NCI-H345 treated with DMSO at 0.1 percent for 48 hours (cell line): ENCODE measurements around the gene B4GALNT4.
"Not testable (repeated sequence)": the region's sequence is repeated elsewhere in the genome, so short reads cannot be mapped to it uniquely, and the experiment has no call there.

Experiments
- DNase-seq: peaks from one replicate; lab custom pipeline; 2025; ENCODE audit not compliant: unreplicated experiment; lab: John Stamatoyannopoulos, UW

The B4GALNT4 gene

GRCh38 chr11:373716-374551 is 4.6 kb downstream of the B4GALNT4 start:
- no peak for DNase-seq

GRCh38 chr11:375065-376025 is 6.0 kb downstream of the B4GALNT4 start:
- DNase-seq, result no peak

- no peak for DNase-seq
These were observed 7.4 kb downstream of the B4GALNT4 start for GRCh38 chr11:376531-377173.

- no peak for DNase-seq
These were observed 8.0 kb downstream of the B4GALNT4 start for GRCh38 chr11:377174-377865.

GRCh38 chr11:377883-378500 is 8.7 kb downstream of the B4GALNT4 start:
- DNase-seq, result no peak

- no peak for DNase-seq
These were observed 10.2 kb downstream of the B4GALNT4 start for GRCh38 chr11:379205-380094.

GRCh38 chr11:380095-380480 is 10.8 kb downstream of the B4GALNT4 start:
- DNase-seq, result no peak

GRCh38 chr11:380491-380890 is 11.2 kb downstream of the B4GALNT4 start:
- no peak for DNase-seq

- no peak for DNase-seq
These were observed 11.7 kb downstream of the B4GALNT4 start for GRCh38 chr11:380996-381395.

- no peak for DNase-seq
These were observed 12.3 kb downstream of the B4GALNT4 start for GRCh38 chr11:381501-382072.

- DNase-seq, result no peak
These were observed 12.9 kb downstream of the B4GALNT4 start for GRCh38 chr11:382081-382629.

GRCh38 chr11:383431-383830 is 14.1 kb downstream of the B4GALNT4 start:
- DNase-seq, result no peak

GRCh38 chr11:384511-384910 is 15.2 kb downstream of the B4GALNT4 start:
- no peak for DNase-seq

GRCh38 chr11:385594-386351 is 16.5 kb downstream of the B4GALNT4 start:
- DNase-seq, result no peak

GRCh38 chr11:386483-386882 is 17.2 kb downstream of the B4GALNT4 start:
- no peak for DNase-seq

- no peak for DNase-seq
These were observed 18.0 kb downstream of the B4GALNT4 start for GRCh38 chr11:387193-387793.

- not testable (repeated sequence) for DNase-seq
These were observed 20.1 kb downstream of the B4GALNT4 start for GRCh38 chr11:389369-389768.

GRCh38 chr11:390175-390574 is 20.9 kb downstream of the B4GALNT4 start:
- no peak for DNase-seq
